SK-N-SH (cell line): Measurements from ENCODE around the gene SNCA. TPM values are rescaled to one million over a fixed set of nuclear protein-coding genes. Genes with fewer than 3 reads are reported as not detected.

ENCODE experiments used
- CTCF ChIA-PET: fragments of 300-600, 350-600 bp; formaldehyde crosslinking; extraction: SDS; loops from one replicate; lab custom pipeline; 2021; lab: Yijun Ruan, JAX
- POLR2A ChIA-PET: fragments of 350-600 bp; sonication (Branson Sonifier 250); formaldehyde crosslinking; extraction: SDS; loops from one replicate; lab custom pipeline; 2020; ENCODE audit warnings: antibody characterized with exemption, inconsistent platforms; lab: Yijun Ruan, JAX
- DNase-seq: peaks from one replicate; pipeline ENCODE4 v3.0.0; 2012
- H2AFZ ChIP-seq: fragments of 200-600 bp; sonication (generic); 2 replicates; pipeline ENCODE4 v1.8.1; 2016; ENCODE audit warnings: antibody characterized with exemption, mild to moderate bottlenecking, low read depth
- H3F3A ChIP-seq: fragments of 200-600 bp; sonication (generic); replicated peaks from 2 replicates; pipeline ENCODE3; 2016; ENCODE audit warnings: antibody characterized with exemption, mild to moderate bottlenecking; ENCODE audit not compliant: insufficient read depth
- H3K27ac ChIP-seq, 2 experiments: fragments of 200-500 bp in 1 of 2; fragments of 200-600 bp in 1 of 2; sonication (Bioruptor generic) in 1 of 2; sonication (generic), shearing (Covaris generic) in 1 of 2; 2 replicates each; pipeline versions ENCODE4 v1.5.1 to v1.6.1; 2014 to 2016; ENCODE audit warnings: low read depth in 2 of 2, inconsistent platforms in 1 of 2, low read length in 1 of 2, mild to moderate bottlenecking in 1 of 2, mixed read lengths in 1 of 2
- H3K27me3 ChIP-seq: fragments of 200-600 bp; sonication (generic), shearing (Covaris generic); 2 replicates; pipeline ENCODE4 v1.6.1; 2016; ENCODE audit warnings: mixed run types; ENCODE audit not compliant: insufficient read depth
- H3K36me3 ChIP-seq, 2 experiments: fragments of 200-500 bp in 1 of 2; fragments of 200-600 bp in 1 of 2; sonication (Bioruptor generic) in 1 of 2; sonication (generic) in 1 of 2; replicated peaks in 1 of 2; 2 replicates each; pipeline versions ENCODE3 to v1.5.1; 2014 to 2016; ENCODE audit warnings: low read length in 1 of 2, mild to moderate bottlenecking in 1 of 2; ENCODE audit not compliant: insufficient read depth in 2 of 2, control insufficient read depth in 1 of 2
- H3K4me1 ChIP-seq, 2 experiments: fragments of 200-500 bp in 1 of 2; fragments of 200-600 bp in 1 of 2; sonication (Bioruptor generic) in 1 of 2; sonication (generic), shearing (Covaris generic) in 1 of 2; 2 replicates each; pipeline versions ENCODE4 v1.5.1 to v1.6.1; 2014 to 2016; ENCODE audit warnings: low read depth in 1 of 2, low read length in 1 of 2, mixed run types in 1 of 2; ENCODE audit not compliant: insufficient read depth in 2 of 2, control insufficient read depth in 1 of 2
- H3K4me2 ChIP-seq: fragments of 200-600 bp; sonication (generic), shearing (Covaris generic); 2 replicates; pipeline ENCODE4 v1.6.1; 2017; ENCODE audit warnings: mixed run types
- H3K4me3 ChIP-seq, 2 experiments: fragments of 200-500 bp in 1 of 2; fragments of 200-600 bp in 1 of 2; sonication (Bioruptor generic) in 1 of 2; sonication (generic), shearing (Covaris generic) in 1 of 2; 2 replicates each; pipeline versions ENCODE4 v1.5.1 to v1.8.1; 2014 to 2016; ENCODE audit warnings: low read depth in 2 of 2, inconsistent platforms in 1 of 2, low read length in 1 of 2, mild to moderate bottlenecking in 1 of 2, mixed read lengths in 1 of 2, moderate library complexity in 1 of 2
- H3K79me2 ChIP-seq: fragments of 200-600 bp; sonication (generic); 2 replicates; pipeline ENCODE4 v1.8.1; 2017; ENCODE audit warnings: mild to moderate bottlenecking; ENCODE audit not compliant: insufficient read depth
- H3K9ac ChIP-seq: fragments of 200-600 bp; sonication (generic); 2 replicates; pipeline ENCODE4 v1.6.1; 2017; ENCODE audit warnings: mixed run types
- H3K9me2 ChIP-seq: fragments of 200-600 bp; sonication (generic); 2 replicates; pipeline ENCODE4 v1.6.1; 2017; ENCODE audit warnings: mixed run types
- H3K9me3 ChIP-seq: fragments of 200-600 bp; sonication (generic); 2 replicates; pipeline ENCODE4 v1.6.1; 2017; ENCODE audit warnings: mixed run types, mild to moderate bottlenecking, moderate library complexity
- H4K20me1 ChIP-seq: fragments of 200-600 bp; sonication (generic); 2 replicates; pipeline ENCODE4 v1.6.1; 2017; ENCODE audit warnings: mild to moderate bottlenecking, mixed run types; ENCODE audit not compliant: insufficient read depth
- CHD2 ChIP-seq: fragments of 150-350 bp; IDR thresholded peaks from 2 replicates; pipeline ENCODE4 v1.6.1; 2018; ENCODE audit warnings: low read length; ENCODE audit not compliant: partially characterized antibody
- CTCF ChIP-seq: fragments of 200-600 bp; sonication (generic); IDR thresholded peaks from 2 replicates; pipeline ENCODE4 v1.6.1; 2017; ENCODE audit warnings: antibody characterized with exemption, mild to moderate bottlenecking, moderate library complexity
- EP300 ChIP-seq, 2 experiments: IDR thresholded peaks; 2 replicates each; pipeline versions ENCODE4 v1.4.0 to v1.6.1; 2012; ENCODE audit warnings: borderline replicate concordance in 1 of 2, low read depth in 1 of 2, low read length in 1 of 2
- EZH2phosphoT487 ChIP-seq: fragments of 200-600 bp; sonication (generic); IDR thresholded peaks from 2 replicates; pipeline ENCODE4 v1.6.1; 2017; ENCODE audit warnings: low read depth, mixed run types, mild to moderate bottlenecking, antibody characterized with exemption, moderate library complexity, borderline replicate concordance
- FOSL2 ChIP-seq: IDR thresholded peaks from 2 replicates; pipeline ENCODE4 v1.4.0; 2012; ENCODE audit warnings: low read depth, mild to moderate bottlenecking, moderate library complexity, borderline replicate concordance
- FOXJ3 ChIP-seq: sonication (generic); formaldehyde crosslinking; IDR thresholded peaks from 2 replicates; pipeline ENCODE4 v1.5.1; 2020; ENCODE audit warnings: mild to moderate bottlenecking, missing genetic modification reagents
- GABPA ChIP-seq: IDR thresholded peaks from 2 replicates; pipeline ENCODE4 v1.4.0; 2012; ENCODE audit warnings: low read depth, mild to moderate bottlenecking
- GATA2 ChIP-seq: sonication (generic); formaldehyde crosslinking; IDR thresholded peaks from 2 replicates; pipeline ENCODE4 v1.5.0; 2020; ENCODE audit warnings: mild to moderate bottlenecking, missing genetic modification reagents
- IRF3 ChIP-seq: fragments of 150-350 bp; IDR thresholded peaks from 2 replicates; pipeline ENCODE4 v1.6.1; 2016; ENCODE audit warnings: mild to moderate bottlenecking, low read depth, low read length
- JUND ChIP-seq: IDR thresholded peaks from 2 replicates; pipeline ENCODE4 v1.4.0; 2012
- MAX ChIP-seq: IDR thresholded peaks from 2 replicates; pipeline ENCODE4 v1.4.0; 2012; ENCODE audit warnings: low read depth
- MEF2A ChIP-seq: IDR thresholded peaks from 2 replicates; pipeline ENCODE4 v1.4.0; 2012; ENCODE audit warnings: low read depth, borderline replicate concordance
- MXI1 ChIP-seq: IDR thresholded peaks from 2 replicates; pipeline ENCODE4 v1.6.1; 2012; ENCODE audit warnings: mild to moderate bottlenecking, low read depth, low read length, improper control_type of control experiment
- NFIC ChIP-seq: IDR thresholded peaks from 2 replicates; pipeline ENCODE4 v1.4.0; 2012; ENCODE audit warnings: borderline replicate concordance
- PBX3 ChIP-seq: IDR thresholded peaks from 2 replicates; pipeline ENCODE4; 2012
- RAD21 ChIP-seq: IDR thresholded peaks from 2 replicates; pipeline ENCODE4 v1.6.1; 2012; ENCODE audit warnings: mild to moderate bottlenecking, low read length
- RCOR1 ChIP-seq: fragments of 150-350 bp; IDR thresholded peaks from 2 replicates; pipeline ENCODE4 v1.6.1; 2017; ENCODE audit warnings: antibody characterized with exemption, low read length
- YY1 ChIP-seq: IDR thresholded peaks from 2 replicates; pipeline ENCODE4 v1.4.0; 2012; ENCODE audit warnings: low read depth, mild to moderate bottlenecking
- WGBS: methylation state at CpG from one replicate; pipeline ENCODE4 v1.1.6; 2017; ENCODE audit warnings: low lambda C conversion rate; 5-methylcytosine and 5-hydroxymethylcytosine counted together
- polyA plus RNA-seq, 3 experiments: library from polyadenylated mRNA; depleted of rRNA; stranded (reverse); fragments of >200 nt; gene quantifications; 2 replicates each; pipeline ENCODE4 v1.2.3, GENCODE V29; 2012

SNCA gene
- polyA plus RNA-seq, 1 of the 3 experiments (the other 2 are of a cell fraction), result 12.9 TPM

GRCh38 chr4:89753601-89754066 lies 83.3 kb downstream of the SNCA start (continued):
- TF ChIP-seq NFIC (peak; percentile 78), FOSL2 (peak; percentile 82; the same call in 1 of the 2 replicates), EZH2phosphoT487 (no peak), EP300 (IDR thresholded peaks at IDR 0.05; ENCODE audit: borderline replicate concordance in 1 of 2, low read depth in 1 of 2, low read length in 1 of 2) (peak; percentile 73 to 92), PBX3 (peak; percentile 94), IRF3 (no peak), RAD21 (no peak)

- Histone ChIP-seq H3K27me3 (no peaks in the 10 kb centered on the region), H3K4me2 (peak overlapping the region; percentile 76), H3K36me3 (no peaks in the 10 kb centered on the region), H3K27ac (peak overlapping the region; percentile 92 to 98), H3F3A (peaks cover 23% of the 10 kb centered on the region), H3K4me3 (peak overlapping the region; percentile 21 to 28; a peak in 2 of 4 replicates), H4K20me1 (no peaks in the 10 kb centered on the region), H2AFZ (peak overlapping the region; percentile 89), H3K9me3 (no peaks in the 10 kb centered on the region), H3K79me2 (no peaks in the 10 kb centered on the region), H3K9me2 (no peaks in the 10 kb centered on the region), H3K9ac (peak overlapping the region; percentile 67; the same call in 1 of the 2 replicates), H3K4me1 (peaks cover 14 to 19% of the 10 kb centered on the region in 2 experiments; a peak in 3 of 4 replicates)
- 11% methylated on average over 7 of the region's 7 CpGs for WGBS
- peak; percentile 50; the same call in 1 of the 2 replicates for TF ChIP-seq FOXJ3 (CRISPR knock-in tag)
- TF ChIP-seq CTCF, result no peak
- TF ChIP-seq RAD21, result peak; percentile 18; the same call in 1 of the 2 replicates
- TF ChIP-seq MAX, result peak; percentile 1; the same call in 1 of the 2 replicates
- no peak for TF ChIP-seq MEF2A
- 0 out of 2 replicates have a peak, but pooled peaks have one; percentile 6 for TF ChIP-seq RCOR1
- TF ChIP-seq MXI1, result peak; percentile 56; the same call in 1 of the 2 replicates
- peak; percentile 46; the same call in 1 of the 2 replicates for TF ChIP-seq FOSL2
- peak; percentile 24; the same call in 1 of the 2 replicates for TF ChIP-seq YY1
- peak; percentile 46 for TF ChIP-seq GATA2 (CRISPR knock-in tag)
- 0 out of 2 replicates have a peak, but pooled peaks have one; percentile 2 for TF ChIP-seq JUND
- TF ChIP-seq CHD2, result no peak
- TF ChIP-seq GABPA, result no peak
- DNase-seq, result peak; percentile 33
- CTCF ChIA-PET, result interaction anchor here (1.5 kb wide), 1 partner anchor 44 kb away, joined by 3 read pairs; no protein-coding TSS in a partner anchor
- POLR2A ChIA-PET, result interaction anchor here (0.7 kb wide), 1 partner anchor 16 kb away, joined by 3 read pairs; no protein-coding TSS in a partner anchor
These were observed 83.9 kb downstream of the SNCA start for GRCh38 chr4:89752932-89753598.
